ENCODE data around the gene TMEM47.

- TF ChIP-seq CTCF (conservative IDR thresholded peaks at IDR 0.05; ENCODE audit: low read length) (no peak), EZH2phosphoT487 (IDR thresholded peaks at IDR 0.05; ENCODE audit: borderline replicate concordance, low read depth, low read length) (no peak)
Observed at GRCh38 chrX:34687095-34687494, 30.0 kb upstream of the TMEM47 start.

Measured in OCI-LY7 (cell line).